NT2/D1 (cell line): ENCODE data around the gene MARCKSL1.
A peak's percentile ranks its signal among the peaks of the same experiment; 100 is the strongest.
"Not testable (repeated sequence)": the region's sequence is repeated elsewhere in the genome, so short reads cannot be mapped to it uniquely, and the experiment has no call there.

Source experiments
- DNase-seq: peaks from one replicate; pipeline ENCODE4 v3.0.0-alpha.2; 2011; ENCODE audit warnings: low read depth, low spot score
- H3K27me3 ChIP-seq: 2 replicates; pipeline ENCODE4 v1.6.0; 2011; ENCODE audit warnings: mild to moderate bottlenecking; ENCODE audit not compliant: insufficient read length, insufficient read depth
- H3K36me3 ChIP-seq: 2 replicates; pipeline ENCODE4 v1.6.1; 2011; ENCODE audit warnings: mild to moderate bottlenecking, low read length, mixed read lengths; ENCODE audit not compliant: insufficient read depth, insufficient read length
- H3K4me1 ChIP-seq: 2 replicates; pipeline ENCODE4 v1.5.1; 2011; ENCODE audit not compliant: insufficient read depth, insufficient read length
- H3K4me3 ChIP-seq: 2 replicates; pipeline ENCODE4 v1.5.1; 2011; ENCODE audit warnings: low read depth; ENCODE audit not compliant: insufficient read length
- H3K9ac ChIP-seq: 2 replicates; pipeline ENCODE4 v1.6.0; 2011; ENCODE audit warnings: low read depth; ENCODE audit not compliant: insufficient read length
- H3K9me3 ChIP-seq: 2 replicates; pipeline ENCODE4 v1.5.1; 2011; ENCODE audit warnings: mild to moderate bottlenecking, low read length; ENCODE audit not compliant: insufficient read depth
- SUZ12 ChIP-seq: IDR thresholded peaks from 2 replicates; pipeline ENCODE4 v1.6.1; 2011; ENCODE audit not compliant: insufficient read length, insufficient read depth; ENCODE audit errors: extremely low read depth
- YY1 ChIP-seq: IDR thresholded peaks from 2 replicates; pipeline ENCODE4 v1.6.1; 2011; ENCODE audit not compliant: insufficient read length, insufficient read depth
- ZNF274 ChIP-seq: IDR thresholded peaks from 2 replicates; pipeline ENCODE4 v1.6.1; 2011; ENCODE audit warnings: mild to moderate bottlenecking, low read depth, low read length

Gene MARCKSL1

GRCh38 chr1:32307324-32307723 lies 28.7 kb downstream of the MARCKSL1 start:
- H3K36me3 ChIP-seq: peaks cover 58% of the 10 kb centered on the region
- DNase-seq: no peak

GRCh38 chr1:32305310-32305709 lies 30.7 kb downstream of the MARCKSL1 start:
- Histone ChIP-seq H3K36me3 (peaks cover 73% of the 10 kb centered on the region), H3K4me1 (peaks cover 6% of the 10 kb centered on the region), H3K4me3 (no peak overlapping the region), H3K27me3 (no peaks in the 10 kb centered on the region), H3K9me3 (peaks cover 12% of the 10 kb centered on the region), H3K9ac (no peak overlapping the region)
- TF ChIP-seq SUZ12: no peak
- no peak for TF ChIP-seq ZNF274
- no peak for TF ChIP-seq YY1
- no peak for DNase-seq

More at GRCh38 chr1:32307324-32307723, 28.7 kb downstream of the MARCKSL1 start:
- Histone ChIP-seq H3K4me3 (no peak overlapping the region), H3K4me1 (peaks cover 6% of the 10 kb centered on the region), H3K9me3 (peaks cover 12% of the 10 kb centered on the region), H3K9ac (no peak overlapping the region), H3K27me3 (no peaks in the 10 kb centered on the region)
- TF ChIP-seq ZNF274 (no peak), SUZ12 (no peak), YY1 (no peak)

- Histone ChIP-seq H3K9ac (no peak overlapping the region), H3K4me1 (peaks cover 4% of the 10 kb centered on the region), H3K4me3 (no peak overlapping the region), H3K27me3 (no peaks in the 10 kb centered on the region), H3K9me3 (peaks cover 12% of the 10 kb centered on the region), H3K36me3 (peaks cover 76% of the 10 kb centered on the region)
- no peak for DNase-seq
- TF ChIP-seq SUZ12: no peak
- TF ChIP-seq YY1: no peak
- no peak for TF ChIP-seq ZNF274
Measured at GRCh38 chr1:32303997-32304622, 31.9 kb downstream of the MARCKSL1 start.

GRCh38 chr1:32303358-32303757 lies 32.7 kb downstream of the MARCKSL1 start:
- no peaks in the 10 kb centered on the region for H3K27me3 ChIP-seq
- no peak overlapping the region for H3K9ac ChIP-seq
- TF ChIP-seq YY1 (no peak), ZNF274 (no peak), SUZ12 (no peak)
- H3K4me3 ChIP-seq: no peak overlapping the region
- no peak for DNase-seq
- H3K9me3 ChIP-seq: peaks cover 12% of the 10 kb centered on the region
- no peaks in the 10 kb centered on the region for H3K4me1 ChIP-seq
- peaks cover 77% of the 10 kb centered on the region for H3K36me3 ChIP-seq

- H3K4me3 ChIP-seq: no peak overlapping the region
- TF ChIP-seq YY1: no peak
- no peak for TF ChIP-seq ZNF274
- TF ChIP-seq SUZ12: no peak
- peaks cover 76% of the 10 kb centered on the region for H3K36me3 ChIP-seq
- H3K4me1 ChIP-seq: peaks cover 5% of the 10 kb centered on the region
- 0 out of 2 replicates have a peak, but pooled peaks cover under 1% of the 10 kb centered on the region for H3K9me3 ChIP-seq
- H3K9ac ChIP-seq: no peak overlapping the region
- DNase-seq: no peak
- H3K27me3 ChIP-seq: no peaks in the 10 kb centered on the region
Measured at GRCh38 chr1:32299327-32299726, 36.7 kb downstream of the MARCKSL1 start.

- H3K4me3 ChIP-seq, DNase-seq, H3K4me1 ChIP-seq, H3K9me3 ChIP-seq, H3K27me3 ChIP-seq, H3K9ac ChIP-seq: not testable (repeated sequence)
- H3K36me3 ChIP-seq: peaks cover 65% of the 10 kb centered on the region
Measured at GRCh38 chr1:32298211-32298610, 37.8 kb downstream of the MARCKSL1 start.

GRCh38 chr1:32291708-32292538 lies 44.1 kb downstream of the MARCKSL1 start, which contains the start of gene HDAC1:
Gene HDAC1, plus strand, starts transcription at chr1:32292083. Its CDS starts 87 bp downstream, at chr1:32292170.
- Histone ChIP-seq H3K4me3 (peak within 1 kb of the TSS; percentile 100), H3K4me1 (peaks cover 14% of the 10 kb centered on the region), H3K36me3 (peaks cover 21% of the 10 kb centered on the region), H3K27me3 (no peaks in the 10 kb centered on the region), H3K9me3 (no peaks in the 10 kb centered on the region), H3K9ac (peak within 1 kb of the TSS; percentile 98)
- DNase-seq: peak; percentile 88
- TF ChIP-seq ZNF274 (no peak), YY1 (peak; percentile 63)
